Skin epidermis (tissue), 12 donors: Measurements from ENCODE around the gene ZP2.
"Not testable (repeated sequence)": the region's sequence is repeated elsewhere in the genome, so short reads cannot be mapped to it uniquely, and the experiment has no call there.

ENCODE experiments used
- H3K27ac ChIP-seq, 21 experiments: fragments of 200-600 bp; sonication (generic) in 11 of 21; one replicate each; pipeline ENCODE4 v1.5.0; 2020; ENCODE audit warnings: mild to moderate bottlenecking in 3 of 21, inconsistent platforms in 2 of 21, moderate library complexity in 2 of 21
- H3K4me3 ChIP-seq, 7 experiments: fragments of 200-600 bp; sonication (generic) in 2 of 7; one replicate each; pipeline ENCODE4 v1.5.0; 2020; ENCODE audit warnings: inconsistent platforms in 2 of 7, mild to moderate bottlenecking in 2 of 7, moderate library complexity in 1 of 7

ZP2 gene

DNA sequence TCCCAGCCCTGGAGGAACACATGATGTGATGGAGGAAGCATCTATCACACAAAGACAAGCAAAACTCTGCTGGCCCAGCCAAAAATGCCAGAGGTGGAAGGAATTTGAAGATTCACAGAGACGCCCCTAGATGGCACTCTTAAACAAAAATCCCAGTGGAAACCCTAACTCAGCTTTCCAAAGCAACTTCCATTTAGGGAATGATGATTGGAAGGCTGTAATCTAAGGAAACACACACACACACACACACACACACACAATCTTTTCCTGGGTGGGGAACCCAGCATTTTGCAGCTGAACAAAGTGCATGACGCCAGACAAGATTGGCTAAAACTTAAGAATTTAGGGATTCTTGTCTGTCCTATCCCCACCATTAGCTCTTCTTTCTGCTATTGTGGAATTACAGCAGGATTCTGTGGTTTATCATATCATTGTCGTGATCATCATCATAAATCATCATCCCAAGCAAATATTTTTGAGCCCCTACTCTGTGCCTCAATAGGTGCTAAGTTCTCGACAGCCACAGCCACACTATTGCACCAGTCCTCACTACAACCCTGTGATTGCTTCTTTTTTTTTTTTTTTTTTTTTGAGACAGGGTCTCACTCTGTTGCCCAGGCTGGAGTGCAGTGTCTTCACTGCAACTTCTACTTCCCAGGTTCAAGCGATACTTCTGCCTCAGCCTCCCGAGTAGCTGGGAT is 54.5 kb downstream of the ZP2 start:
- Histone ChIP-seq H3K4me3 (no peak overlapping the region), H3K27ac (no peak overlapping the region)

DNA sequence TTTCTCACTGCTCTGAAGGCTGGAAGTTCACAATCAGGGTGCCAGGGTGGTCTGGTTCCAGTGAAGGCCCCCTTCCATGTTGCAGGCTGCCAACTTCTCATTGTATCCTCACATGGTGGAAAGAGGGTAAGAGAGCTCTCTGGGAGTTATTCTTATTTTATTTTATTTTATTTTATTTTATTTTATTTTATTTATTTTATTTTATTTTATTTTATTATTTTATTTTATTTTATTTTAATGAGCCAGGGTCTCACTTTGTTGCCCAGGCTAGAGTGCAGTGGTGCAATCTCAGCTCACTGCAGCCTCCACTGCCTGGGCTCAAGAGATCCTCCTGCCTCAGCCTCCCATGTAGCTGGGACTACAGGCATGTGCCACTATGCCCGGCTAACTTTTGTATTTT is 55.4 kb downstream of the ZP2 start:
- not testable (repeated sequence) for H3K27ac ChIP-seq, H3K4me3 ChIP-seq

DNA sequence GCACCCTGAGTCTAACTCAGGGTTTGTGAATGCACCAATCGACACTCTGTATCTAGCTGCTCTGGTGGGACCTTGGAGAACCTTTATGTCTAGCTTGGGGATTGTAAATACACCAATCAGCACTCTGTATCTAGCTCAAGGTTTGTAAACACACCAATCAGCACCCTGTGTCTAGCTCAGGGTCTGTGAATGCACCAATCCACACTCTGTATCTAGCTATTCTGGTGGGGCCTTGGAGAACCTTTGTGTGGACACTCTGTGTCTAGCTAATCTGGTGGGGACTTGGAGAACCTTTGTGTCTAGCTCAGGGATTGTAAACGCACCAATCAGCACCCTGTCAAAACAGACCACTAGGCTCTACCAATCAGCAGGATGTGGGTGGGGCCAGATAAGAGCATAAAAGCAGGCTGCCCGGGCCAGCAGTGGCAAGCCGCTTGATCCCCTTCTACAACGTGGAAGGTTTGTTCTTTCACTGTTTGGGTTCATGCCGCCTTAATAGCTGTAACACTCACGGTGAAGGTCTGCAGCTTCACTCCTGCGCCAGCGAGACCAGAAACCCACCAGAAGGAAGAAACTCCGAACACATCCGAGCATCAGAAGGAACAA is 58.1 kb downstream of the ZP2 start:
- H3K27ac ChIP-seq, H3K4me3 ChIP-seq: not testable (repeated sequence)

DNA sequence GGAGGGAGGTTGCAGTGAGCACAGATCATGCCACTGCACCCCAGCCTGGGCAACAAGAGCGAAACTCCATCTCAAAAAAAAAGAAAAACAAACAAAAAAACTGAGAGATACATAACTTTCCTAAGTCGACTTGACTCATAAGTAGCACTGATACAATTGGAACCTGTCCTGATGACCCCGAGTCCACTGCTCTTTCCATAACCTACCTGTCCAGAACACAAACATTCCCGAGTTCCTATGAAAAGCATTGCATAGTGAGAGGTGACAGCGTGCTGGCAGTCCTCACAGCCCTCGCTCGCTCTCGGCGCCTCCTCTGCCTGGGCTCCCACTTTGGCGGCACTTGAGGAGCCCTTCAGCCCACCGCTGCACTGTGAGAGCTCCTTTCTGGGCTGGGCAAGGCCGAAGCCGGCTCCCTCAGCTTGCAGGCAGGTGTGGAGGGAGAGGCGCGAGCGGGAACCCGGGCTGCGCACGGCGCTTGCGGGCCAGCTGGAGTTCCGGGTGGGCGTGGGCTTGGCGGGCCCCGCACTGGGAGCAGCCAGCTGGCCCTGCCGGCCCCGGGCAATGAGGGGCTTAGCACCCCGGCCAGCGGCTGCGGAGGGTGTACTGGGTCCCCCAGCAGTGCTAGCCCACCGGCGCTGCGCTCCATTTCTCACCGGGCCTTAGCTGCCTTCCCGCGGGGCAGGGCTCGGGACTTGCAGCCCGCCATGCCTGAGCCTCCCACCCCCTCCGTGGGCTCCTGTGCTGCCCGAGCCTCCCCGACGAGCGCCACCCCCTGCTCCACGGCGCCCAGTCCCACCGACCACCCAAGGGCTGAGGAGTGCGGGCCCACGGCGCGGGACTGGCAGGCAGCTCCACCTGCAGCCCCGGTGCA is 59.0 kb downstream of the ZP2 start:
- H3K4me3 ChIP-seq, H3K27ac ChIP-seq: not testable (repeated sequence)

DNA sequence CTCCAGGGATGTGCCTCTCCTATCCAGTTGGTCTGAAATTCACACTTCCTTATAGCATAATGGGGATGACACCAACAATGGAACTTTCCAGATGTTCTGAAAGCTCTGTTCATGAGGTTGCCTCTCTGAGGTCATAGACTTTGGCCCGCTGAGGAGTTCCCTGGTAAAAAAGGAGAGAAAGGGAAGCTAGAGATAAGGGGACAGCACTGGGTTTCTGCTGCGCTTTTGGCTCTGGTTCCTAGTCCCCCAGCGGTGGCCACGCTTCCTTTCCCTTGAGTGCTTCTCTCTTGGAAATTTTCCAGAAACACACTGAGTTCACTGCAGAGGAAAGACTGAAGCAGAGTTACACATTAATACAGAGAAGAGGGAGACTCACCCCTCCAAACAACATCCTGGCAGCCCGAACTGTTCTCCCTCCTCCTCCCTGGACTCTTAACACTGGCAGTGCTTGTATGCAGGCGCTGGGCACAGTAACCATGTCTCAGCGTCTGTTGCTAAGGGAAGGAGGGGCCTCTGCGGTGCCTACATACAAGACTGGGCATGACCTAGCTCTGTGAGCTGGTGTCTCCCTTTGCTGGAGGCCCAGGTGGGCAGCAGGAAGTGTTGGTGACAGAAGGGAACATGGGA is 60.9 kb downstream of the ZP2 start, which contains the start of gene DNAH3:
Gene DNAH3 (minus strand): TSS at position 472 of the 627 bp plus-strand sequence. CDS start 527 bp downstream, outside the sequence.
- Histone ChIP-seq H3K4me3 (no peak within 1 kb of the TSS), H3K27ac (no peak within 1 kb of the TSS)
